ENCODE measurements around the gene GDPD5.

GRCh38 chr11:75556275-75556674, 30.5 kb upstream of the GDPD5 start:
- TF ChIP-seq ZFP3 (CRISPR knock-in tag; IDR thresholded peaks at IDR 0.05) (no peak), ZC3H10 (CRISPR knock-in tag; IDR thresholded peaks at IDR 0.05) (no peak), ISL1 (CRISPR knock-in tag; IDR thresholded peaks at IDR 0.05) (no peak), ZNF565 (CRISPR knock-in tag; conservative IDR thresholded peaks at IDR 0.05; ENCODE audit: low read depth) (no peak)
